HL-60 (cell line): ENCODE measurements around the gene HCRT.

ENCODE experiments used
- CTCF ChIP-seq: IDR thresholded peaks from one replicate; pipeline ENCODE4 v1.5.1; 2011; ENCODE audit warnings: low read length, control low read depth, inconsistent platforms; ENCODE audit not compliant: insufficient read depth
- TF ChIP-seq, protein P1 (sequence below): IDR thresholded peaks from 2 replicates; pipeline ENCODE4 v1.6.1; 2012; ENCODE audit warnings: low read depth; ENCODE audit not compliant: insufficient replicate concordance

- TF ChIP-seq CTCF = no peak
- TF ChIP-seq, protein P1, sequence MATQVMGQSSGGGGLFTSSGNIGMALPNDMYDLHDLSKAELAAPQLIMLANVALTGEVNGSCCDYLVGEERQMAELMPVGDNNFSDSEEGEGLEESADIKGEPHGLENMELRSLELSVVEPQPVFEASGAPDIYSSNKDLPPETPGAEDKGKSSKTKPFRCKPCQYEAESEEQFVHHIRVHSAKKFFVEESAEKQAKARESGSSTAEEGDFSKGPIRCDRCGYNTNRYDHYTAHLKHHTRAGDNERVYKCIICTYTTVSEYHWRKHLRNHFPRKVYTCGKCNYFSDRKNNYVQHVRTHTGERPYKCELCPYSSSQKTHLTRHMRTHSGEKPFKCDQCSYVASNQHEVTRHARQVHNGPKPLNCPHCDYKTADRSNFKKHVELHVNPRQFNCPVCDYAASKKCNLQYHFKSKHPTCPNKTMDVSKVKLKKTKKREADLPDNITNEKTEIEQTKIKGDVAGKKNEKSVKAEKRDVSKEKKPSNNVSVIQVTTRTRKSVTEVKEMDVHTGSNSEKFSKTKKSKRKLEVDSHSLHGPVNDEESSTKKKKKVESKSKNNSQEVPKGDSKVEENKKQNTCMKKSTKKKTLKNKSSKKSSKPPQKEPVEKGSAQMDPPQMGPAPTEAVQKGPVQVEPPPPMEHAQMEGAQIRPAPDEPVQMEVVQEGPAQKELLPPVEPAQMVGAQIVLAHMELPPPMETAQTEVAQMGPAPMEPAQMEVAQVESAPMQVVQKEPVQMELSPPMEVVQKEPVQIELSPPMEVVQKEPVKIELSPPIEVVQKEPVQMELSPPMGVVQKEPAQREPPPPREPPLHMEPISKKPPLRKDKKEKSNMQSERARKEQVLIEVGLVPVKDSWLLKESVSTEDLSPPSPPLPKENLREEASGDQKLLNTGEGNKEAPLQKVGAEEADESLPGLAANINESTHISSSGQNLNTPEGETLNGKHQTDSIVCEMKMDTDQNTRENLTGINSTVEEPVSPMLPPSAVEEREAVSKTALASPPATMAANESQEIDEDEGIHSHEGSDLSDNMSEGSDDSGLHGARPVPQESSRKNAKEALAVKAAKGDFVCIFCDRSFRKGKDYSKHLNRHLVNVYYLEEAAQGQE = no peak
These were observed 28.9 kb upstream of the HCRT start for GRCh38 chr17:42214156-42214555.
